Stomach (tissue), 4 donors: ENCODE results near the gene HECTD2.

Source experiments
- EP300 ChIP-seq: sonication (generic); formaldehyde crosslinking; IDR thresholded peaks from one replicate; pipeline ENCODE4 v1.6.1; 2017; ENCODE audit warnings: antibody characterized with exemption
- POLR2A ChIP-seq, 4 donors: fragments of 450-650 bp; IDR thresholded peaks; one replicate each; pipeline ENCODE4 v1.6.1; 2016; ENCODE audit warnings: antibody characterized with exemption in 4 of 4, control low read depth in 2 of 4, mild to moderate bottlenecking in 1 of 4, moderate library complexity in 1 of 4
- POLR2AphosphoS5 ChIP-seq, 3 donors: sonication (generic); formaldehyde crosslinking; IDR thresholded peaks; one replicate each; pipeline ENCODE4 v1.6.1; 2016; ENCODE audit warnings: antibody characterized with exemption in 3 of 3
- TF ChIP-seq, protein P1 (sequence below), 7 experiments: fragments of 450-650 bp in 4 of 7; fragments of 200-600 bp in 3 of 7; sonication (generic) in 3 of 7; IDR thresholded peaks; one replicate each; pipeline ENCODE4 v1.5.1; 2016 to 2019; ENCODE audit warnings: antibody characterized with exemption in 7 of 7, control low read depth in 2 of 7, mild to moderate bottlenecking in 1 of 7

DNA sequence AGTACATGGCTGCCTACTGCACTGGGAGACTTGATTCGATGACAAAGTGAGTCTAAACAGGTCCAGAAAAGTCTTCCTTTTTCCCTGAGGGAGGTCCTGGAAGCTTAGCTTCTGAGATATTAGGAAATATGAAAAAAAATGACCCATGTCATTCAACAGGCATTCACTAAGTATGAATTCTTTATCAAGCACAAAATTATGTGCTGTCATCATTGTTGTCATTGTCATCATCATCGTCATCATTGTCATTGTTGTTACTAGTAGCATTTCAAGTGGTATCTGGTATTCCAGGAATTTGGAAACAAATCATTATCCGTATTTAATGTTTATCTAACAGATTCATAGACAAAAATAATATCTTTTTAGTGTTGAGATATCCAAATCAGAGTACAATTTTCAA, 49.7 kb upstream of the HECTD2 start:
- TF ChIP-seq POLR2AphosphoS5 (IDR thresholded peaks at IDR 0.05) (no peak), EP300 (no peak), POLR2A (IDR thresholded peaks at IDR 0.05) (no peak)
- TF ChIP-seq, protein P1, sequence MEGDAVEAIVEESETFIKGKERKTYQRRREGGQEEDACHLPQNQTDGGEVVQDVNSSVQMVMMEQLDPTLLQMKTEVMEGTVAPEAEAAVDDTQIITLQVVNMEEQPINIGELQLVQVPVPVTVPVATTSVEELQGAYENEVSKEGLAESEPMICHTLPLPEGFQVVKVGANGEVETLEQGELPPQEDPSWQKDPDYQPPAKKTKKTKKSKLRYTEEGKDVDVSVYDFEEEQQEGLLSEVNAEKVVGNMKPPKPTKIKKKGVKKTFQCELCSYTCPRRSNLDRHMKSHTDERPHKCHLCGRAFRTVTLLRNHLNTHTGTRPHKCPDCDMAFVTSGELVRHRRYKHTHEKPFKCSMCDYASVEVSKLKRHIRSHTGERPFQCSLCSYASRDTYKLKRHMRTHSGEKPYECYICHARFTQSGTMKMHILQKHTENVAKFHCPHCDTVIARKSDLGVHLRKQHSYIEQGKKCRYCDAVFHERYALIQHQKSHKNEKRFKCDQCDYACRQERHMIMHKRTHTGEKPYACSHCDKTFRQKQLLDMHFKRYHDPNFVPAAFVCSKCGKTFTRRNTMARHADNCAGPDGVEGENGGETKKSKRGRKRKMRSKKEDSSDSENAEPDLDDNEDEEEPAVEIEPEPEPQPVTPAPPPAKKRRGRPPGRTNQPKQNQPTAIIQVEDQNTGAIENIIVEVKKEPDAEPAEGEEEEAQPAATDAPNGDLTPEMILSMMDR (IDR thresholded peaks at IDR 0.05), result no peak
